Stimulated activated naive CD8-positive, alpha-beta T cell treated with anti-CD3 and anti-CD28 coated beads, Interleukin-15, amount 100 ng/mL, for 72 hours (primary cell): ENCODE measurements around the gene ARID1B.

ENCODE experiments used
- ATAC-seq: fragments of 150-1000 bp; cut with Tn5 transposase; 2 replicates; pipeline ENCODE4 v1.10.0; 2021; ENCODE audit warnings: mild to moderate bottlenecking, moderate library complexity
- DNase-seq, 2 donors: peaks; one replicate each; pipeline ENCODE4 v3.0.0; 2021 to 2022
- H3K27ac Mint-ChIP-seq, 2 donors: one replicate each; pipeline ENCODE4 v1.8.0; 2022; ENCODE audit warnings: mild to moderate bottlenecking in 2 of 2, mixed read lengths in 2 of 2, moderate library complexity in 2 of 2
- H3K27me3 Mint-ChIP-seq: one replicate; pipeline ENCODE4 v1.8.0; 2022; ENCODE audit warnings: mixed read lengths
- H3K4me1 Mint-ChIP-seq: one replicate; pipeline ENCODE4 v1.8.0; 2022; ENCODE audit warnings: mild to moderate bottlenecking, mixed read lengths
- H3K4me3 Mint-ChIP-seq, 2 donors: one replicate each; pipeline ENCODE4 v1.8.0; 2022; ENCODE audit warnings: mild to moderate bottlenecking in 2 of 2, mixed read lengths in 2 of 2, moderate library complexity in 1 of 2
- H3K9me3 Mint-ChIP-seq, 2 donors: one replicate each; pipeline ENCODE4 v1.8.0; 2022; ENCODE audit warnings: mixed read lengths in 2 of 2

The ARID1B gene

DNA sequence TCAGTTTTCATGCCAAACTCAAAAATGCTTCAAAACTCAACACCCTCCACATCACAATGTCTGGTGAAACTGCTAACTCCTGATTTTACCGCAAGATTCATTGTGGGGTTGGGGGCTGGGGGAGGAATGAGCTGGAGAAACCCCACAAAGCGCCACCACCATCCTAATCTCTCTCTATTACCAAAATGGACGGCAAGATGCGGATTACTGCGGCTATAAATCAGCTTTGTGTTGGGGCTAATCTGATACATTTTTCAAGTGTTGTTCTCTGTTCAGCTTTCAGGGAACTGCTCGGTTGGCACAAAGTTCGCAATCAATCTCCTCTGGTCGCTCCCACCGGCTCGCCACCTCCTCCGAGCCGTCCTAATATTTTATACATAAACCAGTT is 462.5 kb downstream of the ARID1B start:
- Mint-ChIP-seq H3K27ac (no peak overlapping the region), H3K9me3 (peaks cover 5 to 6% of the 10 kb centered on the region in 2 donors), H3K27me3 (peaks cover 35% of the 10 kb centered on the region), H3K4me1 (peaks cover 17% of the 10 kb centered on the region), H3K4me3 (no peak overlapping the region)
- ATAC-seq: no peak
- no peak for DNase-seq

DNA sequence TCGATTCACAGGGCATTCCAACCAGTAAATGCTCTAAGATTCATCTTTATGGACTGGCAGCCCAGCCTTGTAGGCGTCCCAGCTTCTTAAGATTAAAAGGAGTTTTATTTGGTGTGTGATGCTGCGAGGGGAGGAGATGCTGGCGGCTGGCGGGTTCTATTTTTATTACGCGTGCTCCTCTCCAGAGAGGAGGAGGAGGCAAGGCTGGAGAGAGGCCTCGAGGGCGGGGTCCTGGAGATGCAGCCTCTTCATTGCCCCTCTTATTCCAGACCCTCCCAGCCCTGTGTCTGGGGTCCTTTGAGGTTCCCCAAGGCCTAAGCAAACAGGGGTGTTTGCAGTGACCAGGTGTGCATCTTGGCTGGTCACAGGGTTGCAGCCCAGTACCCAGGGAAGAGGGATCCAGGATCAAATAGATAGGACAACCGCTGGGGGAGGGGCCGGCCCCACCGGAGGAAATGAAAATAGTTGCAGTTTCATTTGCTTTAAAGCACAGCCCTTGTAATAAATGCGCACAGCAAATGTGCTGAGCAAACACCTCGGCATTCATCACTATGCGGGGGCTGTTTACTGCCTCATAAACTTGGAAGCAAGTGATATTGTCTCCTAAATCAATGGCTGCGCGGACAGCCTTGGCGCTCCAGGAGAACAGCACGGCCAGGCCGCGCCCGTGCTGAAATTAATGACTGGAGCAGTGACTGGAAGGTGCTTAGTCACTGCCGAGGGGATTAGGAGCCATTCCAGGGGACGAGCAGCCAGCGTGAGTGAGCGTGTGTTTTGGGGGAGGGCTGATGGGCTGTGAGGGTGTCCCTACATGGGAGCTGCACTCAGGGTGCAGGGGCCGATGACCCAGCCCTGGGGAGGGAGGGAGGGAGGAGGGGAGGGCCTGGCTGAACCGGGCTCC is 463.1 kb downstream of the ARID1B start:
- Mint-ChIP-seq H3K4me1 (peaks cover 13% of the 10 kb centered on the region), H3K9me3 (peaks cover 5 to 6% of the 10 kb centered on the region in 2 donors), H3K27me3 (peaks cover 28% of the 10 kb centered on the region), H3K4me3 (no peak overlapping the region), H3K27ac (no peak overlapping the region)
- no peak for DNase-seq
- ATAC-seq: no peak

DNA sequence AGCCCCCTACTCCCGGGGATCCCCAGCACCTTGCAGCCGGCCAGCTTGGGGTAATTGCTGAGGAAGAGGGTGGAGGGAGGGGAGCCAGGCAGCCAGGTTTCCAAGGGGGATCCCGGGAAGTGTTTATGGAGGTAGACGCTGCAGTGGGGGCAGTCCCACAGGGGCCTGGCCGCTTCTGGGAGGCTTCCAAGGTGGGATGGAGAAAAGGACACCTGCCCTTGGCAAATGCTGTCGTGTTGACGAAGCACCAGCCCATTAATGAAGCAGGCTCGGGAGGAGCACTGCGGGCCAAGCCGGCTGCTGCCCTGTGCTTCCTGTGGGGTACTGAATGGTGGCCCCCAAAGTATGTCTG is 463.8 kb downstream of the ARID1B start:
- Mint-ChIP-seq H3K9me3 (peaks cover 5 to 6% of the 10 kb centered on the region in 2 donors), H3K27ac (no peak overlapping the region), H3K4me3 (no peak overlapping the region), H3K4me1 (peaks cover 7% of the 10 kb centered on the region), H3K27me3 (peaks cover 22% of the 10 kb centered on the region)
- no peak for ATAC-seq
- no peak for DNase-seq

DNA sequence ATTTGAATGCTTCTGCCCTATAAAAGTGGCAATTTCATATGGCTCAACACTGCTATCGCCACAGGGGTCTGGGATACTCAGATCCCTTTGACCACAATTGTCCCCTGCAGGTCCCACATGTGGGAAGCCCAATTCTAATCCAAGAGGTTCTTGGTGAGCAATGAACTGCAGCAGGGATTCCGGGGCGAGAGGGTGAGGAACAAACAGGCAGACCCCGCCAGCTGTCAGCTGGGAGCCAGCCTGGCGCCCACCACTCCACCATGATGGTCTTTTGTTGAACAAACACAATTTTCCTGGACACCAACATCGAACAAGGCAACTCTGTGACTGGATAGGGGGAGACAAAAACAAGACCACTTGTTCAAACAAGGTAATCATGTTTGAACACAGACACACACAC is 465.6 kb downstream of the ARID1B start:
- Mint-ChIP-seq H3K27me3 (peaks cover 11% of the 10 kb centered on the region), H3K27ac (no peak overlapping the region), H3K4me1 (peaks cover 7% of the 10 kb centered on the region), H3K9me3 (peaks cover 5 to 6% of the 10 kb centered on the region in 2 donors), H3K4me3 (no peak overlapping the region)
- no peak for DNase-seq
- ATAC-seq: no peak

DNA sequence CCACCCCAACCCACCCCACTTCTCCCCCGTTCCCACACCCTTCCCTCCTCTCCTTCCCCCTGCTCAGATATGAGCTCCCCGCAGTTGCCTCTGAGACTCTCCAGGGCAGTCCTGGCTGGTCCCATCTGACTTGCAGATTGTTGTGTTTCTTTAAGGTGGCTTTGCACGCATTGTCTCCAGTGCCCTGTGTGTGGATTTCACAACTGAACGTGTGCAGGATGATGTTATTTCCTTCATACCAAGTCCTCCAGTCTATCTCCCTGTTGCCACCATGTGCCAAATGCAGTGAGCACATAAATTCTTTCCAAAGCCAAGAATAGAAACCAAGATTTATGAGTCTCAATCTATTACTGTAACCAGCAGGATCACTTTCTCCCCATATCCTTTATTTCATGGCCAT is 467.0 kb downstream of the ARID1B start:
- DNase-seq (no peak), ATAC-seq (no peak)
- peaks cover 5 to 6% of the 10 kb centered on the region in 2 donors for H3K9me3 Mint-ChIP-seq
- H3K27ac Mint-ChIP-seq: no peak overlapping the region
- H3K4me1 Mint-ChIP-seq: peaks cover 7% of the 10 kb centered on the region
- H3K4me3 Mint-ChIP-seq: no peak overlapping the region
- H3K27me3 Mint-ChIP-seq: peaks cover 7% of the 10 kb centered on the region

DNA sequence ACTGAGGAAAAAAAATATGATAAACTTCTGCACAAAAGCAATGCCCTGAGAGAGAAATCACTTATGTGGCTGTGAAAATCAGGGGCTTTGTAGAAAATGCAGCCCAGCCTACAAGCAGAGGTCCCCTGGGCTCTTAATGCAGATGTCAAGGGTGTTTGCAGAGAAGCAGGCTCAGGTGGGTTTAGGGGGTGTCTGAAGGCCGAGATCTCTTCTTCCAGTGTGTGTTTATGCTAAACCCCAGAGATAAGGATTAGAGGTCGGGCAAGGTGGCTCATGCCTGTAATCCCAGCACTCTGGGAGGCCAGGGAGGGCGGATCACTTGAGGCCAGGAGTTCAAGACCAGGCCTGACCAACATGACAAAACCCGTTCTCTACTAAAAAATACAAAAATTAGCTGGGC is 467.6 kb downstream of the ARID1B start:
- Mint-ChIP-seq H3K4me3 (no peak overlapping the region), H3K27me3 (peaks cover under 1% of the 10 kb centered on the region), H3K27ac (no peak overlapping the region), H3K4me1 (peaks cover 7% of the 10 kb centered on the region), H3K9me3 (peaks cover 5 to 6% of the 10 kb centered on the region in 2 donors)
- DNase-seq (no peak), ATAC-seq (no peak)

DNA sequence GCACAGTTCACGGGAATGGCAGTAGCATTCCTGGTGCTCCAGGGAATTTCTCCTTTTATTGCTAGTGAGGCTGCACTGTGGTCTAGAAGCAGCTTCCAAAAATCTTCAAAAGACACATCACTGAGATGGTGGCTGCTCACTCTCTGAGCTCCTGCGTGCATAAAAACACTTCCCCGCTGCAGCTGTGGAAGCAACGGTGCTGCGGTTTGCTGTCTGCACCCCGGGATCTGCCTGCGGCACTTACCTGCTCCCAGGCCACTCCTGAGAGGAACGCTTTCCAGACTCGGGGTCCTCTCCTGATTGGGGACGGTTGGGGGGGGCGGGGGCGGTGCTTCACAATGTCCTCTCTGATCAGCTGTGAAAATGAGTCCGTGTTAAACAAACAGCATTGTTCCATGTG is 468.3 kb downstream of the ARID1B start:
- no peak for ATAC-seq
- no peak overlapping the region for H3K27ac Mint-ChIP-seq
- DNase-seq: no peak
- no peak overlapping the region for H3K4me3 Mint-ChIP-seq
- H3K27me3 Mint-ChIP-seq: no peaks in the 10 kb centered on the region
- peaks cover 5 to 6% of the 10 kb centered on the region in 2 donors for H3K9me3 Mint-ChIP-seq
- peaks cover 2% of the 10 kb centered on the region for H3K4me1 Mint-ChIP-seq

DNA sequence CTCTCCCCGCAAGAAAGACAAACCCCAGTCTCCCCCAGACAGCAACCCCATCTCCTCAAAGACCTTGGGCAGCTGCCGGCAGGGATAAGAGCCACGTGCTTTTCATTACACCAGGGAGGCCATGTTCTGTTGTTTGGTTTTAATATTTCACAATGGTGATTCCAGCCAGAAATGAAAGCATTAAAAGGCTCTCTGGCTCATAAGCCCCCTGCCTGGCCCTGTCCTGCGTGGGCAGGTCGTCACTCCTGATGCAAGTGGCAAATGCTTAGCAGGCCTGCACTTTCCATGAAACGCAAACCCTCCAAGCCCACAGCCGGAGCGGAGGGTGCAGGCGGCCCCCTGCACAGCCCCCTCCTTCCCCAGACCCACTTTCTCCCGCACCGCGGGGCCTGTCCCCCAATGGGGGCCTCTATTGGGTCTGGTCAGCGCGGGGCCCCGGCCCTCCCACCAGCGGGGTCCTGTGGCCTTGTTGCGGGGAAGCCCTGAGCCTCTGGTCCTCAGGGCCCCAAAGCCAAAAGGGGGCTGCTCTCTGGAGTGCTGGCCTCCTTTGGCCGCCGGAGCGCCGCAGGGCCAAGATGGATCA is 469.0 kb downstream of the ARID1B start:
- DNase-seq (no peak), ATAC-seq (peak; percentile 52)
- no peaks in the 10 kb centered on the region for H3K4me1 Mint-ChIP-seq
- H3K9me3 Mint-ChIP-seq: peaks cover 5 to 6% of the 10 kb centered on the region in 2 donors
- no peak overlapping the region for H3K27ac Mint-ChIP-seq
- no peak overlapping the region for H3K4me3 Mint-ChIP-seq
- no peaks in the 10 kb centered on the region for H3K27me3 Mint-ChIP-seq

DNA sequence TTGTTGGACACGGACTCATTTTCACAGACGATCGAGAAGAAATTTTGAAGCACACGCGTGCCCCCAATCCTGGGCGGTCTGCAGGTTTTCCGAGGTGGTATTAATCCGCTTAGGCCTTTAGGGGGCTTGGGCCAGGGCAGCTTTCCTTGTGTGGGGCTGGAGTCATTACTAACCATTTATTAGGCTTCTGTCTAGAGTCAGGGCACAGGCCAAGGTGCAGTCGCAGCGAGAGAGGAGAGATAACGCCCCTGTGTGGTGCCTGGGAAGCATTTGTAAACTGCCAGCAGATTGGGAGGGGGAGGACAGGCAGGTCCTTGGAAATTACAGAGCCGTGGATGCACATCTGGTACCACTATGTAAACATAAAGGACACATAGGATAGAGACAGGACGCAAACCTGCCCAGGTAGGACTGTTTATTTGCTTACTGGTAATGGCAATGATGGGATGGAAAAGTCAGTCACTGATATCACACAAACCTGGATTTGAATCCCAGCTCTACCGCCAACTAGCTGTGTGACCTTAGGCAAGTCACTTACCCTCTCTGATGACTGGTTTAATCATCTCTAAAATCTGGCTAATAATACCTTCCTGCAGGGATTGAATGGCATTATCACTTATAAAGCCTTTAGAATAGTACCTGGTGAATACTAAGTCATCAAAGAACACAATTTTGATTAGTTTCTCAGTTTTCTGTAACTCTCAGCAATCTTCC is 469.8 kb downstream of the ARID1B start:
- H3K9me3 Mint-ChIP-seq: peaks cover 5 to 6% of the 10 kb centered on the region in 2 donors
- no peak overlapping the region for H3K27ac Mint-ChIP-seq

DNA sequence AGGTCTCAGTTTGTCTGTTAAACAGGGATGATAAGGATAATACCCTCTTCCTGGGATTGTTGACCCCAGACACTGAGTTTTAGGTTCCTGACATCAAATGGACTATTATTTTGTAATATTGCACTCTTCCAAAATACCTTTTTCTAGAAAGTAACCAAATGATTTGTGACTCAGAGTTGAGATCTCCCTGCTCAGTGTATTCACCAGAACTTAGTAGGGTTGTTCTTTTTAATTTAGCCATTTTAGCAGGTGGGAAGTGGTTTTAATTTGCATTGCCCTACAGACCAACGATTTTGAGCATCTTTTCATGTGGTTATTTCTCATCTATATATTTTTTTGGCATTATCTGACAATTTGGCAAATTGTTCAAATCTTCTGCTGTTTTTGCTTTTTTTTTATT is 471.1 kb downstream of the ARID1B start:
- H3K9me3 Mint-ChIP-seq: peaks cover 5 to 6% of the 10 kb centered on the region in 2 donors
- H3K27me3 Mint-ChIP-seq: peaks cover 8% of the 10 kb centered on the region
- no peak for ATAC-seq
- no peak overlapping the region for H3K27ac Mint-ChIP-seq
- no peaks in the 10 kb centered on the region for H3K4me1 Mint-ChIP-seq
- DNase-seq: no peak
- no peak overlapping the region for H3K4me3 Mint-ChIP-seq

More for the DNA sequence above, 469.8 kb downstream of the ARID1B start:
- Mint-ChIP-seq H3K27me3 (peaks cover 7% of the 10 kb centered on the region), H3K4me3 (no peak overlapping the region), H3K4me1 (no peaks in the 10 kb centered on the region)
- DNase-seq: no peak
- ATAC-seq: no peak

DNA sequence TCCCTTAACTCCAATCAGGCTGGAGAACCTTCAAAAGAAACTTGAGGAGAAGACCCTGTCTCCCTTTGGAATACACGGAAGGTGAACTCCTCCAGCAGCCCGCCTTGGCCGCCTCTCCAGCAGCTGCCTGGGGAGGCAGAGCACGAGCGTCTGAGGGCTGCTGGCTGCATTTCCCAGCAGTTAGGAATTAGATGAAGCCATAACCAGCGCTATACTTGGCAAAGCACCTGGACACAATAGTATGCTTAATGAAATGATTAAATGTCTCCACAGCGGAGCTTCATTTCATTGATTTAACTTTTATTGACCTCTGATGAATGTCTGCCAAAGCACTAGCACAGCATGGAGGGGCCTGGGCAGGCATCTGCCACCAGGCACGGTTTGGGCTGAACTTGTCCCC is 472.6 kb downstream of the ARID1B start:
- H3K27ac Mint-ChIP-seq: no peak overlapping the region
- ATAC-seq: no peak
- H3K4me3 Mint-ChIP-seq: no peak overlapping the region
- DNase-seq: no peak
- no peaks in the 10 kb centered on the region for H3K9me3 Mint-ChIP-seq
- no peaks in the 10 kb centered on the region for H3K4me1 Mint-ChIP-seq
- peaks cover 11% of the 10 kb centered on the region for H3K27me3 Mint-ChIP-seq

DNA sequence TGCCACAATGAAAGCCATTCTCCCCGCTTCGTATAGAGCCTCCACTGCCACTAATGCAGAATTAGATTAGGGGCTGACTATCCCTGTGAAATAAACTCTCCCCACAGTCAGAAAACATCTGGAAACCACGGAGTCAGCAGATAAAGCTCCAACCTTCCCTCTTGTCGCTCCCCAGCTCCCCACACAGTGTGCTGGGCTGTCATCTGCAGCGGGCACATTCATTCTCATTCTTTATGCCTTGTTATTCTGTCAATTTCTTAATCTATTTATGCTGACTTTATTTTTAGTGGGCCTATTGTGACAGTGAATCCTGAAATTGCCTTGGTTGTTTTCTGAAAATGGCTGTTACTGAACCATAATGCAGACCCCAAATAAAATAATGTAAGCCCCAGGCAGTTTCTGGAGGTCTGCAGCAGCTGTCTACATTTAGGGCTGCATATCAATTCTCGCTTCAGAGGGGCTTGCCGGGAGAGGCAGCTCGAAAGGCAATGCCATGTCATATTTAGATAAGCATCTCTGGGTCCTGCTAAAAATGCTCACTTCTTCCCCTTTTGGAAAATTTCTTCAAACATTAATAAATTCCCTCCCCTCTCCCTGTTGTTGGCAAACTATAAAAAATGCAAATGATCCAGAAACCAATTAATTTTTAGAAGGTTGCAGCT is 474.5 kb downstream of the ARID1B start:
- H3K27me3 Mint-ChIP-seq: peaks cover 26% of the 10 kb centered on the region
- ATAC-seq: no peak
- H3K4me3 Mint-ChIP-seq: no peak overlapping the region
- H3K27ac Mint-ChIP-seq: no peak overlapping the region
- no peaks in the 10 kb centered on the region for H3K9me3 Mint-ChIP-seq
- DNase-seq: no peak
- H3K4me1 Mint-ChIP-seq: no peaks in the 10 kb centered on the region

DNA sequence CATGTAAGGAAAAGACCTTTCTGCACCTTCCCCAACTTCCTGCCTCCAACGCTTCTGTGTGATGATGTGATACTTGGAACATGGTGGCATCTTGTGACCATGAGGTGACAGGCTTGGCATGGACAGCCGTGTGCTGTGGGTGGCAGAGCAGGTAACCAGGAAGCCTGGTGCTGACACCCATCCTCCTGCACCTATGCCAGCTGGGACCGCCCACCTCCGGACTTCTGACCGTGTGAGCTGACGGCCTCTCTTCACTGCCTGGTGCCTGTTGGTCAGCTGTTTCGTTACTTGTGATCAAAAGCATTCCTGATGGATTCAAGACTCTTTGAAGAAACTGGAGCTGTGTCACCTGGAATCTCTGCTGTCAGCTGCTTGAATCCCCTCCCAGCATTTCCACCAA is 475.8 kb downstream of the ARID1B start:
- Mint-ChIP-seq H3K27me3 (peaks cover 28% of the 10 kb centered on the region), H3K27ac (no peak overlapping the region), H3K4me3 (no peak overlapping the region)

DNA sequence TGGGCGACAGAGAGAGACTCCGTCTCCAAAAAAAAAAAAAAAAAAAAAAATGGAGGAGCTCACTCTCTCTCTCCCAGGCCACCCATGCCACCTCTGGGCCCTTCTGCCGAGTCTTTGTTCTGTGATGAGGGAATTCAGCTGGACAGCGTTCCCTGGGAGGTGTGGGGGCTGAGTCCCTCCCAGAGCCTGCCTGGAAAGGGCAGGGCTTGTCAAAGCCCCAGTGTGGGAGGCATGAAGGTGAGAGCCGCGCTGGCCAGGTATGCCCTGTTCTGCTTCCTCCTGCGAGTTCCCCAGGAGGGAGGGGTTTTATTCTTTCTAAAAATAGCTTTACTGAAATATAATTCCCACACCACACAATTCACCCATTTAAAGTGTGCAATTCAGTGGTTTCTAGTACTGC is 476.5 kb downstream of the ARID1B start:
- DNase-seq (no peak), ATAC-seq (no peak)
- Mint-ChIP-seq H3K9me3 (no peaks in the 10 kb centered on the region), H3K27ac (no peak overlapping the region), H3K4me3 (no peak overlapping the region), H3K4me1 (peaks cover 2% of the 10 kb centered on the region), H3K27me3 (peaks cover 35% of the 10 kb centered on the region)

More for the DNA sequence above, 475.8 kb downstream of the ARID1B start:
- Mint-ChIP-seq H3K4me1 (no peaks in the 10 kb centered on the region), H3K9me3 (no peaks in the 10 kb centered on the region)
- ATAC-seq: no peak
- no peak for DNase-seq

DNA sequence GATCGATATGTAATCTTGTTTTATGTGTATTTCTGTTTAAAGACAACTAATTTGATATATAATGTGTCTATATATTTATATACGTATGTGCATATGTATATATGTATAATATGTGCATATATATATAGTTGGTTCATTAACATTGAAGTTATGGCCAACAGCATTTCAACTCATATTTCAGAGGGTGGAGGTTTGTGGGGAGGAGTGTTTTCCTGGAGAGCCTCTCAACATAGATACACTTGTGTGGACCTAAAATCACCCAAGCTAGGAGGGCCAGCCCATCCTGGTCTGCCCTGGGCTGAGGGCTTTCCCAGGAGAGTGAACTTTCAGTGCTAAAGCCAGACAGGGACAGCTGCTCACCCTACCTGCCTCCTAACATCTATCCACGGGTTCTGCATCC is 477.4 kb downstream of the ARID1B start:
- no peak overlapping the region for H3K27ac Mint-ChIP-seq
- H3K4me3 Mint-ChIP-seq: no peak overlapping the region
- H3K4me1 Mint-ChIP-seq: peaks cover 10% of the 10 kb centered on the region
- H3K27me3 Mint-ChIP-seq: peaks cover 35% of the 10 kb centered on the region
- DNase-seq: no peak
- no peaks in the 10 kb centered on the region for H3K9me3 Mint-ChIP-seq
- no peak for ATAC-seq
